ENCODE data around the gene COMMD10. TPM values are rescaled to one million over a fixed set of nuclear protein-coding genes. Genes with fewer than 3 reads are reported as not detected.
"Not testable (repeated sequence)": the region's sequence is repeated elsewhere in the genome, so short reads cannot be mapped to it uniquely, and the experiment has no call there.

COMMD10 gene
- total RNA-seq, 4 donors from 2014 or later, result 15.3 to 38.1 (median 20.0) TPM

GRCh38 chr5:116076496-116076895 lies 8.3 kb upstream of the COMMD10 start:
- no peaks in the 10 kb centered on the region for H3K9me3 ChIP-seq
- no peak overlapping the region for H3K27ac ChIP-seq
- no peaks in the 10 kb centered on the region for H3K4me1 ChIP-seq
- H3K27me3 ChIP-seq, result no peaks in the 10 kb centered on the region
- H3K36me3 ChIP-seq, result peaks cover 0 to 15% (median 0%) of the 10 kb centered on the region in 3 donors
- no peak overlapping the region for H3K4me3 ChIP-seq
- DNase-seq (ENCODE audit: low spot score in 2 of 2), result no peak
- TF ChIP-seq POLR2A (IDR thresholded peaks at IDR 0.05) (no peak), EP300 (IDR thresholded peaks at IDR 0.05) (no peak)
- TF ChIP-seq, protein P1, sequence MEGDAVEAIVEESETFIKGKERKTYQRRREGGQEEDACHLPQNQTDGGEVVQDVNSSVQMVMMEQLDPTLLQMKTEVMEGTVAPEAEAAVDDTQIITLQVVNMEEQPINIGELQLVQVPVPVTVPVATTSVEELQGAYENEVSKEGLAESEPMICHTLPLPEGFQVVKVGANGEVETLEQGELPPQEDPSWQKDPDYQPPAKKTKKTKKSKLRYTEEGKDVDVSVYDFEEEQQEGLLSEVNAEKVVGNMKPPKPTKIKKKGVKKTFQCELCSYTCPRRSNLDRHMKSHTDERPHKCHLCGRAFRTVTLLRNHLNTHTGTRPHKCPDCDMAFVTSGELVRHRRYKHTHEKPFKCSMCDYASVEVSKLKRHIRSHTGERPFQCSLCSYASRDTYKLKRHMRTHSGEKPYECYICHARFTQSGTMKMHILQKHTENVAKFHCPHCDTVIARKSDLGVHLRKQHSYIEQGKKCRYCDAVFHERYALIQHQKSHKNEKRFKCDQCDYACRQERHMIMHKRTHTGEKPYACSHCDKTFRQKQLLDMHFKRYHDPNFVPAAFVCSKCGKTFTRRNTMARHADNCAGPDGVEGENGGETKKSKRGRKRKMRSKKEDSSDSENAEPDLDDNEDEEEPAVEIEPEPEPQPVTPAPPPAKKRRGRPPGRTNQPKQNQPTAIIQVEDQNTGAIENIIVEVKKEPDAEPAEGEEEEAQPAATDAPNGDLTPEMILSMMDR (IDR thresholded peaks at IDR 0.05), result no peak
- WGBS, 2 donors, result 76 to 81% methylated on average over 1 of the region's 1 CpG

DNA sequence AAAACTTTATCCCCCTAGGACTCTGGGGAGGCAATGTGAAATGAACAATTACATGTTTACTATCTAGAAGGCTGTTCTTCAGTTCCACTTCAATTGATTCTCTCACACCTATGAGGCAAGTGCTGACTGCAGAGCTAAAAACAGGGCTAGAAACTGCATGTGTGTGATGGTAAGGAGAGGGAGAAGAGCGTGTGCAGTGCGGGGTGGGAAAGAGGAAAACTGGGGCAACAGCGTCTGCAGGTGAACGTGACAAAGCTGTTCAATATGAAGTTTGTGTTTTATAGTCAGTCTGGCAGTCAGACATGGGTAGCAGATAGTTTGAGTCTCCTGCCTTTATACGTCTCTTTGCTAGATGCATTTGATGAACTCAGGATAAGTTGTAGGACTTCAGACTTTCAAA lies 6.6 kb upstream of the COMMD10 start:
- TF ChIP-seq EP300 (IDR thresholded peaks at IDR 0.05), result no peak
- no peak for TF ChIP-seq POLR2A (IDR thresholded peaks at IDR 0.05)
- TF ChIP-seq, protein P1 (IDR thresholded peaks at IDR 0.05), result no peak
- Histone ChIP-seq H3K4me1 (peaks cover 0 to 3% (median 0%) of the 10 kb centered on the region in 4 donors), H3K27me3 (no peaks in the 10 kb centered on the region), H3K4me3 (no peak overlapping the region), H3K9me3 (no peaks in the 10 kb centered on the region), H3K36me3 (peaks cover 0 to 24% (median 0%) of the 10 kb centered on the region in 3 donors), H3K27ac (no peak overlapping the region)
- 78 to 92% methylated on average over 5 of the region's 5 CpGs for WGBS, 2 donors
- no peak for DNase-seq (ENCODE audit: low spot score in 2 of 2)

DNA sequence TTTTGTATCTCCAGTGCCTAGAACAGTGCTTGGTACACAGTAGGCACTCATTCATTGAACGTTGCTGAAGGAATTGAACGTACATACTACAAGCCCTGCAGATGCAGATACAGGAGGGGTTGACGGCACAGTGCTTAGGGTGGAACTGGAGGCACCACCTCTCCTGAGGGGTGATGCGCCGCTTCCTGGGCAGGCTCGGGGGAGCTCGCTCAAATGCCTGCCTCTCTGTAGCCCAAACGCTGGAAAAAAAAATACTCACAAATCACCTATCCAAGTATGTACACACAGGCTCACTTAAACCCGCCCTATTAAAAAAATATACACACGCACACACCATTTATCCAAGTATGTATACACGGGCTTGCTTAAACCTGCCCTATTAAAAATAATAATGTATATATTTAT lies 536 bp upstream of the COMMD10 start:
- Histone ChIP-seq H3K9me3 (no peaks in the 10 kb centered on the region), H3K36me3 (peaks cover 0 to 24% (median 0%) of the 10 kb centered on the region in 3 donors), H3K27ac (peak overlapping the region in 3 of 4 donors; percentile 88 to 93 (median 93)), H3K4me3 (peak overlapping the region; percentile 82 to 93 (median 84)), H3K4me1 (peaks cover 0 to 28% (median 7%) of the 10 kb centered on the region in 4 donors), H3K27me3 (no peaks in the 10 kb centered on the region)
- TF ChIP-seq, protein P1 (IDR thresholded peaks at IDR 0.05), result no peak
- no peak for TF ChIP-seq POLR2A (IDR thresholded peaks at IDR 0.05)
- no peak for TF ChIP-seq EP300 (IDR thresholded peaks at IDR 0.05)
- no peak for DNase-seq (ENCODE audit: low spot score in 2 of 2)
- WGBS, 2 donors, result 34 to 41% methylated on average over 11 of the region's 11 CpGs

DNA sequence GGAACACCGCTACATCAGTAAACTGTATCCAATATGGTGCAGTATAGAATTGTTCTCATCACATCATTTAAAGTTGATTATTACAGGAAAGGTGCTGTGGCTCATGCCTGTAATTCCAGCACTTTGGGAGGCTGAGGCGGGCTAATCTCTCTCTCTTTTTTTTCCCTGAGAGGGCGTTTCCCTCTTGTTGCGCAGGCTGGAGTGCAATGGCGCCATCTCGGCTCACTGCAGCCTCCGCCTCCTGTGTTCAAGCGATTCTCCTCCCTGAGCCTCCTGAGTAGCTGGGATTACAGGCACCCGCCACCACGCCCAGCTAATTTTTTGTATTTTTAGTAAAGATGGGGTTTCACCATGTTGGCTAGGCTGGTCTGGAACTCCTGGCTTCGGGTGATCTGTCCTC lies 1.5 kb downstream of the COMMD10 start:
- DNase-seq (ENCODE audit: low spot score in 2 of 2); H3K27me3 ChIP-seq; H3K4me3 ChIP-seq; H3K27ac ChIP-seq; H3K9me3 ChIP-seq; H3K36me3 ChIP-seq: not testable (repeated sequence)
- 95 to 97% methylated on average over 11 of the region's 11 CpGs for WGBS, 2 donors
- peaks cover 0 to 28% (median 7%) of the 10 kb centered on the region in 4 donors for H3K4me1 ChIP-seq

DNA sequence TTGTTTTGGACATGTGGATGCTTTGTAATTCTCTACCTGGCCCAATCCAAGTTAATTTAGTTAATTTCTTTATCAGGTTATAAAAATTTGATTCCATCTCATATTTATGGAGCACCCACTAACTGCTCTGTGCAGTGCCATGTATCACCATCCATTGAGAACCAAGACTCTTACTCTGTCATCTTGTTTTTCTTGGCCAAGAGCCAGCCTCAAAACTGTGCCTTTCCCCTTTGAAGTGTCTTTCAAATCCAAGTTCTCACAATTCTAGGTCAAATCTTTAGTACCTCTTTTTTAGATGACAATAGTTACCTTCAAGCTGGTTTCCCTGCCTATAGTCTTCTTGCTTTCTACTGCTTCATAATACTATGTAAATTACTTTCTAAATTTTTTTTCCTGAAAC lies 3.2 kb downstream of the COMMD10 start:
- no peak overlapping the region for H3K27ac ChIP-seq
- no peaks in the 10 kb centered on the region for H3K27me3 ChIP-seq
- no peak overlapping the region for H3K4me3 ChIP-seq
- peaks cover 0 to 26% (median 7%) of the 10 kb centered on the region in 4 donors for H3K4me1 ChIP-seq
- peaks cover 0 to 14% (median 0%) of the 10 kb centered on the region in 3 donors for H3K36me3 ChIP-seq
- no peak for DNase-seq (ENCODE audit: low spot score in 2 of 2)
- TF ChIP-seq EP300 (IDR thresholded peaks at IDR 0.05) (no peak), POLR2A (IDR thresholded peaks at IDR 0.05) (no peak)
- TF ChIP-seq, protein P1 (IDR thresholded peaks at IDR 0.05), result no peak
- no peaks in the 10 kb centered on the region for H3K9me3 ChIP-seq

- TF ChIP-seq, protein P1 (IDR thresholded peaks at IDR 0.05), result no peak
- TF ChIP-seq EP300 (IDR thresholded peaks at IDR 0.05), result no peak
- no peaks in the 10 kb centered on the region for H3K27me3 ChIP-seq
- no peak overlapping the region for H3K4me3 ChIP-seq
- no peak for DNase-seq (ENCODE audit: low spot score in 2 of 2)
- H3K4me1 ChIP-seq, result peaks cover 0 to 14% (median 6%) of the 10 kb centered on the region in 4 donors
- H3K36me3 ChIP-seq, result peaks cover 0 to 36% (median 0%) of the 10 kb centered on the region in 3 donors
- 75 to 88% methylated on average over 3 of the region's 3 CpGs for WGBS, 2 donors
- H3K27ac ChIP-seq, result no peak overlapping the region
- H3K9me3 ChIP-seq, result no peaks in the 10 kb centered on the region
Measured at GRCh38 chr5:116090302-116090701, 5.5 kb downstream of the COMMD10 start.
